IPS-18c (cell line): Measurements from ENCODE around the gene NUDT17.
A peak's percentile ranks its signal among the peaks of the same experiment; 100 is the strongest.
"Not testable (repeated sequence)": the region's sequence is repeated elsewhere in the genome, so short reads cannot be mapped to it uniquely, and the experiment has no call there.

Source experiments
- H3K4me3 ChIP-seq: 2 replicates; pipeline ENCODE4 v1.7.0; 2013; ENCODE audit warnings: low read depth, mild to moderate bottlenecking, low read length, moderate library complexity; ENCODE audit not compliant: insufficient read depth
- H3K9me3 ChIP-seq: one replicate; pipeline ENCODE4 v1.6.1; 2013; ENCODE audit warnings: mild to moderate bottlenecking, low read length, moderate library complexity; ENCODE audit not compliant: control insufficient read depth, insufficient read depth

Gene NUDT17

DNA sequence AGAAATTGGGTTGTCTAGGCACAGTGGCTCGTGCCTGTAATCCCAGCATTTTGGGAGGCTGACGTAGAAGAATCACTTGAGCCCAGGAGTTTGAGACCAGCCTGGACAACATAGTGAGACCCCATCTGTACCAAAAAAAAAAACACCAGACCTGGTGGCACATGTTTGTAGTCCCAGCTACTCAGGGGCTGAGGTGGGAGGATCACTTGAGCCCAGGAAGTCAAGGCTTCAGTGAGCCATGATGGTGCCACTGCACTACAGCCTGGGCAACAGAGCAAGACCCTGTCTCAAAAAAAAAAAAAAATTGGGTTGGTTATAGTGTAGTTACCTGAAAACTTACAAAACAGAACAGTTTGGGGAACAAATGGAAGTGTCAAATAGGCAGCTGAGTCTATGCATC, 14.6 kb upstream of the NUDT17 start:
- H3K4me3 ChIP-seq, H3K9me3 ChIP-seq: not testable (repeated sequence)

DNA sequence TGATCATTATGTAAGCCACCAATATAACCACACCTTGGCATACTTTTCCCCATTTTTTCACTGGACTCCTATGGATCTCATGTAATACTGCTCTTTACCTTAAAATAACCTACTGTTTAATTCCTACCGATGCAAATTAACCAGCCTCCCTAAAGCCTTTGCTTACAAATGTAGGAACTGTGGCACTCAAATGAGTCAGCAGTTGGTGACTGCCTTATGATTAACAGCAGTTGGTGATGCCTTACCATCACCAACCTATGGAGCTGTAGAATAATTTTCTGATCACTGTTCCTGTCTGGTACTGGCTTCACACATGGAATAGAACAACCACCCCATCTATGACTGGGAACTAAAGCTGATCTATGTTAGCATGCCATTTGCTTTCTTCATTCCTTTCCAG, 7.8 kb upstream of the NUDT17 start:
- Histone ChIP-seq H3K4me3 (no peak overlapping the region), H3K9me3 (no peaks in the 10 kb centered on the region)

DNA sequence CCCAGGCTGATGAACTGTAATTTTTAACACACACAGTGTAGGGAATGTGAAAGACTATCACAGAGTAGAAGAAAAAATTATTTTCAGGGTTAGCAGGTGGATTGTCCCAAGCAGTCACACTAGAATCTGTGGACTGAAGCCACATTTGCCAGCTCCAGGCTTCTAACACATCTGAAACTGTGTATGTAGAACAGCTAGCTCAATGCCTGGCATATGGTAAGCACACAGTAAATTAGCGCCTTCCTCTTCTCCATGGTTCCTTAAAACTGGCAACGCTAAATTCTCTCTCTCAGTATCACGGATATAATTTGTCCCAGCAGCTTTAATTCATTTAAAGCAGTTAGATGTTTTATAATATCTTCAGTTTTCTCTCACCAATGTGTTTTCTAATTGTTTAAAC, 2.4 kb upstream of the NUDT17 start:
- H3K4me3 ChIP-seq: no peak overlapping the region
- H3K9me3 ChIP-seq: no peaks in the 10 kb centered on the region

DNA sequence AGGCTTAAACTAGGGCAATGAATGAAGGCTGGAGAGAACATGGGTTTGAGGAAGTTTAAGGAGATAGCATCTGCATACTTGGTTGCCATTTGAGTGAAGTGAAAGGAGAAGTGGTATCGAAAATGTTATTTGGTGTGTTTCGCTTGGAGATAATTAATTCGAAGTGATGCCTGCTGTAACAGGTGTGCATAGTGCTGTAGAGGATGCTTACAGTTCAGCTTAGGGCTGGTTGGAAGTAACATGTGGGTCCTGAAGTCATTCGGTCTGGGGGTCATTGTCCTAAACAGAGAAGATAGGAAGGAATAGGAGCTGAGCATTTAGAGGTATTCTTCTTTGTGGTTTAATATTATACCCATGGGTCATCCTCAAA, 301 bp upstream of the NUDT17 start:
- H3K9me3 ChIP-seq: no peaks in the 10 kb centered on the region
- peak overlapping the region; percentile 72; the same call in 1 of the 2 replicates for H3K4me3 ChIP-seq

DNA sequence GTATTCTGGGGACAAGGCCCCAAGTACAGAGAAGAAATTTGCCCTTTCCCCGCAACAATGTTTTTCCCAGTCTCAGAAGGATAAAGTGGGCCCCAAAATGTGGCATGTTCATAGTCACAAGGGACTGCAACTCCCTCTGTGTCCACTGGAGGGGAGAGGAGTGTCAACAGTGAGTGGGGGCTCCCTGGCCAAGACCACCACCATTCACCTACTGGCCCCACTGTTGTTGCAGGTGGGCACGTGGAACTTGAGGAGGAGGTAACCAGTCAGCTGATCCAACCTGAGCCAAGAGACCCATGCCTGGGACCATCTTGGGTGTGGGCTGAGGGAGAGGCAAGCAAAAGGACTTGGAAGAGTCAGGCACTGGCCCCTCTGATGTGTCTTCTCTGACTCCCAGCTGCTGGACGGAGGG, 777 bp downstream of the NUDT17 start:
- peak overlapping the region; percentile 72 for H3K4me3 ChIP-seq
- no peaks in the 10 kb centered on the region for H3K9me3 ChIP-seq

DNA sequence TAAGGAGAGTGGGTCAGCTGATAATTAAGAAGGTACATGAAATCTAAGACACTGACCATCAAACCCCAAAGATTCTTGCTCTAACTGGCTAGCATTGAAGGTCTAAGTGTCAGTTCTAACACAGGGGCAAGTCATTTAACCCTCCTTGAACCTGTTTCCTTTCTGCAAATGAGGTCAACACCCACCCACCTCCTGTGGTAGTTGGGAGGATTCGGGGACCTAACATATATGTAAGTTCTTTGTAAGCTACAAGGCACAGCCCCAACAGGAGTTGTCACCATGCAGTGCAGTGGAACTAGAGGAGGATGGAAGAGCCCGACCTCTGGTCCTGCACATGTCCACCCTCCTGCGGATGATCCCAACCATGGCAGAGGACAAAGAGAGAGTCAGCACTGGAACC, 2.4 kb downstream of the NUDT17 start:
- Histone ChIP-seq H3K4me3 (no peak overlapping the region), H3K9me3 (no peaks in the 10 kb centered on the region)

DNA sequence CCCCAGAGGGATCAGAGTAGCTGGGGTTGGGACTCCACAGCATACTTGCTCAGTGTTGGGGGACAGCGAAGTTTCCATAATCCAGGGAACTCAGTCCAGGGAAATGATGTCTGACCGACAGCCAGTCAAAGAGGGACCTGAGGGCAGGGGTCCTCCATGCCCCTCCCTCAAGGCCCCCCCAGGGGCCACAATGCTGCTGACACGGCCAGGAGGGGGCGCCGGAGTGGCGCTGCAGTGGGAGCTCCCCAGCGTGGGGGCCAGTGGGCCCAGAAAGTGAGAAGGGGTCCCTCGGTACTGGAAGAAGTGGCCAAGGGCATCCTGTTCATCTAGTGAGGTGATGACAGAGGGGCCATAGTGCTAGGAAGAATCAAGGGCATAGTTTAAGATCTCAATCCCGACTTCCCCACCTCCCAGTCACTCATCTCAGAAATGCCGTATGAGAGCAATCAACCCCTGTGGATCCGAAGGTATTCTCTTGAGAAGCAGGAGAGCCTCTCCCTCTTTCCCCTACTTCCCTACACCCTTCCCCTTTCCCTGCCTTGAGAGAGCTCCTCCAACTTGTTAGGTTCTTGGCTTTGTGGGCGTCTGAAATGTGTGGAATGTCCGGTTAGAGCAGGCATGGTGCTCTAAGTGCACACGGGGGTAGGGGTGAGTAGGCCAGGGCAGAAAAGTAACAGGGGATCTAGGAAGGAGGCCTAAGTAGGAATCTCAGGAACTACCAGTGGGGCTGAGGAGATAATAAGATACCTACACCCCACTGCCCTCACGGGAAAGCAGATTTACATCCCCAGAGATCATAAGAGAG, 4.1 kb downstream of the NUDT17 start:
- no peak overlapping the region for H3K4me3 ChIP-seq
- no peaks in the 10 kb centered on the region for H3K9me3 ChIP-seq

DNA sequence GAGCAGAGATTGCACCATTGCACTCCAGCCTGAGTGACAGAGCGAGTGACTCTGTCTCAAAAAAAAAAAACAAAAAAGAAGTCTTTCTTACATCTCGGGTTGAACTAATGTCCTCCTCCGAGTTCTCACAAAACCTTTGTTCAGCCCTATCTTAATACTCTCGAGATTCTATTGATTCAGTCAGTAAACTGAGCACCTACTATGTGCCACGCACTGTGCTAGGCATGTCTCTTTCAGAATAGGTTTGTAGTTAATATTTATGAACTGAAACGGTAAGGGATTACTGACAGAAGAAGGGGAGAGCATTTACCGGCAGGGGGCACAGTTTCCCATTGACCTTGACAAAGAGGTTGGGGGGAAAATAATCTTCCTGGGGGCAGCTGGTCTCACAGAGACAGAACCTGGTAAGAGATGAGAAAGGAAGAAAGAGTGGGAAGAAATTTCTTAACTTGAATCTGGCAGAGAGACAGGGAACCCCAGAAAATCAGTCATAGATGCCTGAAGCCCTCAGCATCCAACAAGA, 10.1 kb downstream of the NUDT17 start:
- no peak overlapping the region for H3K4me3 ChIP-seq
- no peaks in the 10 kb centered on the region for H3K9me3 ChIP-seq

DNA sequence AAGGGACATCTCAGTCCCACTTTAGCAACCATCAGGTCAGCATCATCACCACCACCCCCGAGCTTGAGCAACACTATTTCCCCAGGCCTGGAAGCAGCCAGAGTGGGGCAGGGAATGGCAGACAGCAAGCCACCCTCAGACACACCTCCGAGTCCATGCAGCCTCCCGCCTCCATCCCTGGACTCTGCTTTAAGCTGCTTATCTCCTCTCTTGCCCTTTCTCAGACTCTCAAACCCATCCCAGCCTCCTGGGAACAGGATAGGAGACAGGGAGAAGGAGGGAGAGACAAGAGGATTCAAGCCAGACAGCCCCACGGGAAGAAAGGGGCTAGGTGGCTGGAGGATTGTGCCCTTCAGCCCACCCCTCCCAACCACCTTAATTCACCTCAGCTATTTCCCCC, 11.7 kb downstream of the NUDT17 start:
- peak overlapping the region; percentile 24; the same call in 1 of the 2 replicates for H3K4me3 ChIP-seq
- H3K9me3 ChIP-seq: no peaks in the 10 kb centered on the region

DNA sequence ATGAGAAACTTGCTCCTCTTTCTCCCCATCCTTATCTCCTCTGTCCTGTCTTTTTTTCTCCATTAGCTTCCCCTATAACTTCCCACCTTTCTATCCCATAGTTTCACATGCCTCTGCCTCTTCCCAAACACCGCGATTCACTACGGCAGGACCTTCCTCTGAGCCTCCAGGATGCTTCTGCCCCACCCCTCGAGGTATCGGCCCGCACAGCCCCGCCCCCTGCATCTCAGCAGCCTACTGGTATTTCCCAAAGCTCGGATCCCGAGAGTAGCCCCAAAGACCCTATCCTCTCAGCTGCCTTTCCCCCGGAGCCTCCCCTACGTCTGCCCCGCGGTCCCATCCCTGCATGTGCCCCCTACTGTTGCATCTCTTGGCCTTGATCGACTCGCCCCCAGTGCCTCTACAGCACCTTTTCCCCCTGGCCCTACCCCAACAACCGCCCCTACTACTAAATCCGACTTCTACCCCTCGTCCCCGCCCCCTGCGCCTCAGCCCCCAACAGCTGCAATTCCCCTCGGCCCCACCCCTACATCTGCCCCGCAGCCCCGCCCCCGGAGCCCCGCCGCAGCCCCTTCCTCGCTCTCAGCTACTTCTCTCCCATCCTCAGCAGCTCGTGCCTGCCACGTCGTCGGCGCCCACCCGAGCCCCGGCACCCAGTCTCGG, 12.9 kb downstream of the NUDT17 start:
- Histone ChIP-seq H3K9me3 (no peaks in the 10 kb centered on the region), H3K4me3 (peak overlapping the region; percentile 99)

DNA sequence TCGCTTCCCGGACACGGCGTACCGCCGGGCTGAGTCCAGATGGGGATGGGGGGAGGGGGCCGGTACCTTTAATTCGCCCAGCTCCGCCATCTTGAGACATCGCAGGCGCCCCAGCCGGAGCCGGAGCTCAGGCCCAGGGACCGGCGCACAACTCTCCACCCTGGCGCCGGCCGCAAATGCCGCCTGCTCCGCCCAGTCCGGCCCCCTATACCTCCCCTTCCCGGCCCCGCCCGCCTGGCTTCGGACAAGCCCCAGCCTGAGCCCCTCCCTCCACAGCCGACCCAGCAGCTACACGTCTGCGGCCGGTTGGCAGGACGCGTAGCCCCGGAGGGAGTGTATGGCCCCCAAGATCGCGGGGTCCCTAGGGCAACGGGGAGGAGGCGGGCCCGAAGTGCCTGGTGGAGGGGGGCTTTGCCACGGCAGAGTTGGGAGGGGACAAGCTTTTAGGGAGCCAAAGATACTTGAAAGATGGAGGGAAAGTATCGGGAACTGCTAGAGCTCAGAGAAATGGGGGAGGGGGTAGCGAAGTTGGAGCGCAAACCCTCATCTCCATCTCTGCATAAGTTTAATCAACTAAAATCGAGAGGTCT, 13.6 kb downstream of the NUDT17 start, which contains the start of gene PIAS3:
Gene PIAS3, minus strand, starts transcription at position 181 of the 590 bp plus-strand sequence. Its CDS starts 91 bp downstream, at position 90.
- Histone ChIP-seq H3K9me3 (no peaks in the 10 kb centered on the region), H3K4me3 (peak within 1 kb of the TSS; percentile 99)

DNA sequence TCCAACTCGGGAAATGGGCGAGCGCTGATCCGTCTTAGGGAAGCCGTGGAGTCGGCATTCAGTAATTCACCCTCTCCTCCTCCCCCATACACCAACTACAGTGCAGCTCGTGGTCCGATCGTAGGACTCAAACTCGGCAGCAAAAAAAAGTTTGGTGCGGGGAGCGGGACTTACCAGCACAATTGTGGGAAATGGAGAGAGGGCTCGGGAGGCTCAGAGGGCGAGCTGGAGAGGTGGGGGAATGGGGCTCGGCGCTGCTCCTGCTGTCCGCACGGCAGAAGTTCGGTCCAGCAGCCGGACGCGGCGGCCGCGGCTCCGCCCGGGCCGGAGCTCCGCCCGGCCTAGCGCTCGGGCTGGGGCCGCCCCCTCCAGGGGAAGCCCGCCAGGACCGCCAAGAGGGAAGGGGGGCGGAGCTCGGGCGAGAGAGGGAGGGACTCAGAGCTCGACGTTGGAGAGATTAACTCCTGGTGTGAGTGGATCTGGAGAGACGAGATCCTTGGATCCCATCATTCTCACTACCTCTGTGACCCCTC, 14.1 kb downstream of the NUDT17 start:
- Histone ChIP-seq H3K9me3 (no peaks in the 10 kb centered on the region), H3K4me3 (peak overlapping the region; percentile 99)

DNA sequence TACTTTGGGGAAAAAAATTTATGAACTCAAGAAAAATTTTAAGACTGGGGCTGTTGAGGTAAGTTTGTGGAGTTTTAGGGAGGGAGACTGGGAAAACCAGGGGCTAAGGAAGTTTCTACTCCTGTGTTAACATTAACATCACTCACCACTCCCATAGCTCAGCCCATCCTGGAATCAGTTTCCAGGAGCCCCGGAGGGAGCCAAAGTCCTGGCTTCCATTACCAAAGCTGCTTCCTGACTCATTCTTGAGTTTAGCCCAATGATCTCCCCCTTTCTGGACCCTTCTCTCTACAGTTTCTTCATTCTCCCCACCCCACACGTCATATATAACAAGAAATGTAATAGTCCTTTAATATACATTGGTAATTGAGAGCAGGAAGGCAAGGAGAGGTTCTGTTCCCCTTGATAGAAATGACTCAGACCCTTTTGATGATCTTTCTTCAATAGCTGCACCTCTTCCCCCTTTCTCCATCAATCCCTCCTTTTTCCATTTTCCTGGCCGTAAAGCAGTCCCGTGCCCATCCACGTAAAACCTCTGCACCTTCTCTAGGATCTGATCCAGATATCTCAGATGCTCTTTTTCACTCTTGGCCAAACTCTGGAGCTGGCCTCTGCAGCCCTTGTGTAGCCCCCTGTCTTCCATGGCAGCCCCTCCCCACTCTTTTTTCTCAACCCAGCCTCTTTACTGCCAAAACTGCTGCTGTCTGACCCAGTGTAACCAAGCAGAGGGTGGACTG, 18.0 kb downstream of the NUDT17 start:
- Histone ChIP-seq H3K9me3 (no peaks in the 10 kb centered on the region), H3K4me3 (no peak overlapping the region)

DNA sequence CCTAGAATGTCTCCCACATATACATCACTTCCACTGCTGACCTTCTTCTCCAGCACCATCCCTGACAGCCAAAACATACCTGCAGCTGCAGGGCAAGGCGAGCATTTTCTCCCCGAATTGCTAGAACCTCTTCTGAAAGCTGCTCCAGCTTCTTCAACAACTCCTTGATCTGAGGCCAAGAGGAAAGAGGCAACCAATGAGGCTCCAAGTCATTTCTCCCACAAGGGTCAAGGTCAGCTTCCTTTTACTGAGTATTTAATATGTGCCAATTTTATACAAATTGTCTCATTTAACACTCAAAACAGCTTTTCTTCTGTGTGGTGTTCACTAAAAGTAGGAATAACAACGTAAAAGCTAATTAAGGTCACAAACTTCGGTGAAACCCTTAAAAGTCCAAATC, 22.8 kb downstream of the NUDT17 start:
- Histone ChIP-seq H3K4me3 (no peak overlapping the region), H3K9me3 (peaks cover 2% of the 10 kb centered on the region)

DNA sequence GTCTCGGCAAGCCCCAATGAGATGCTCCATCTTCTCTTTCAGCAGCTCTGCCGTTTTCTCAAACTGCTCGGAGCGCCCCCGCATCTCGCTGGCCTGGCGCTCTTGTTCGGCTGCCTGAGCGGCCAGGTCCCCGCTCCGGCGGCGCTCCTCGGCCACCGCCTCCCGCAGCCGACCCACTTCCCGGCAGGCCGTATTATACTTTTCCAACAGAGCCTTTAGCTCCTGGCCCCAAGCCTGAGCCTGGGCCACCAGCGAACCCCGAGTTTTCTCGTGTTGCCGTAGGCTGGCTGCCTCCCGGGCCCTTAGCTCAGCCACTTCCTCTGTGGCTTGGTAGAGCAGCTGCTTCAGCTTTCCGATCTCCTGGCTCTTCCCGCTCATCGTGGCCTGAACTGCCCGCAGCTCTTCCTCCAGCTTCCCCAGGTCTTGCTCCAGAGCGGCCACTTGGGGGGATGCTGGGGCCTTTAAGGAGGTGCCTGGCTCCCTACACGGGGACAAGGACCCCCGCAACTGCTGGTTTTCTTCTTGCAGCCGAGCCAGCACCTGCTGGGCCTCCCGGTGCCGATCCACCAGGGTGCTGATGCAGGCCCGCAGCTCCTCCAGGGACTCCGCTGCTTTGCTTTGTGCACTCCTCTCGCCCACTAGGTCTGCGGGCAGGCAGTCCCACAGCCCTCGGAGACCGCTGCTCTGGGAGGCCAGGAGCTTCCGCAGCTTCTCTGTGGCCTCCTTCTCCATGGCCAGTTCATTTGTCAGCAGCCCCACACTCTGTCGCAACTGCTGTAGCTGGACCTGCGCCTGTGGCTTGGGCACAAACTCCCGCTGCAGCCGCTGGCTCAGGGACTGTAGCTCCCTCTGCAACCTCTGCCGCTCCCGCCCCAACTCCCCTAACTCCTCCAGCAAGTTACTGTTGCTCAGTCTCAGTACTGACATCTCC, 26.8 kb downstream of the NUDT17 start:
- peaks cover 2% of the 10 kb centered on the region for H3K9me3 ChIP-seq
- peak overlapping the region; percentile 56 for H3K4me3 ChIP-seq

DNA sequence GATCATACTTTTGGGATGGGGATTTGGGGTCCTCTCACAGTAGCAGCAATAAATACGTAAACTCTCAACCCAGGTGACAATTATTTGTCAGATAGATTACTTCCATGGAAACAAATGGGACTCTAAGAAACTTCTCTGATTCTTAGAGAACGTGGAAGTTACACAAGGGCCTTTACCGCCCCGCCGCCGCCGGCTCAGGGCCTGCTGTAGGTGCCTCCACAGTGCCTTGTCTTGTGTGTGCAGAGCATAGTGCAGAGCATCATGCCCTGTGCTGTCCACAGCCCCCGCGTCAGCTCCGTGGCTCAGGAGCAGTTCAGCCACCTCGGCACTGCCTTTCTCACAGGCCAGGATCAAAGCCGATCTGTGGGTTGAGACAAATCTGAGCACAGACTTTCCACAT, 29.2 kb downstream of the NUDT17 start:
- H3K4me3 ChIP-seq: no peak overlapping the region
- H3K9me3 ChIP-seq: no peaks in the 10 kb centered on the region
